ENCODE results near the gene NEK3. TPM values are rescaled to one million over a fixed set of nuclear protein-coding genes. Genes with fewer than 3 reads are reported as not detected.

The NEK3 gene
- polyA plus RNA-seq, 2 of the 4 experiments (the other 2 are of a cell fraction), result 6.5 to 19.3 TPM

DNA sequence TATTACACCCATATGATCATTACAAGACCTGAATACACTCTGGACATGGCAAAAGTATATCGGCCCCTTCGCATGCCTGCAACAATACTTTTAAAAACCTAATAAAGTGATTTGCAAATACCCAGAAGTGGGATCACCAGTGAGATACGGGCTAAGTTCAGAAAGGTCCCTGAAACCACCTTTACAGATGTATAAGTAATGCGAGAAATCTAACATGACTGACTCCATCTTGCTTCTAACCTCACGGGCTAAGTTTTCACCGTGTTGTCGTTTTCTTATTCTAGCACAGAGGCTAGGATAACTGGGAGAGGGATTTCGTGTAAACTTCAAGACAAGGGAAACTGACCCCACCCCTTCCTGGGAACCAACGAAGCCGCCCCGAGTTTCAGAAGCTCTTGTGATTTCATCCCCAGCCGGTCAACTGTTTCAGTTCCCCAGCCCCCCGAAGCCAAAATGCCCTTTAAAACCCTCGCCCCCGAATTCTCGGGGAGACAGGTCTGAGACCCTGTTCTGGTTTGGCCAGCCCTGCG, 703 bp downstream of the NEK3 start:
- WGBS (ENCODE audit: missing lambda C conversion rate), result 17% methylated on average over 17 of the region's 17 CpGs
- FAIRE-seq (no peak), ATAC-seq (peak; percentile 38 to 72; a peak in 4 of 6 replicates), DNase-seq (ENCODE audit: low read depth in 1 of 2, low spot score in 1 of 2) (peak in 1 of 2 experiments; percentile 12)
- CTCF ChIA-PET, result interaction anchor here (0.9 kb wide), 1 partner anchor 44 kb away, joined by 3 read pairs; no protein-coding TSS in a partner anchor
- Histone ChIP-seq H3K9me3 (no peaks in the 10 kb centered on the region), H3K4me1 (peaks cover 5% of the 10 kb centered on the region; the same call in 2 of the 3 replicates), H3K4me2 (peak overlapping the region; percentile 79), H3K27ac (peak overlapping the region; percentile 74 to 99), H3K4me3 (peak overlapping the region; percentile 66)
- POLR2A ChIA-PET, result no interaction called here
- peak; percentile 71; the same call in 1 of the 2 replicates for TF ChIP-seq EHF (CRISPR knock-in tag; IDR thresholded peaks at IDR 0.05)
- TF ChIP-seq, protein P1, sequence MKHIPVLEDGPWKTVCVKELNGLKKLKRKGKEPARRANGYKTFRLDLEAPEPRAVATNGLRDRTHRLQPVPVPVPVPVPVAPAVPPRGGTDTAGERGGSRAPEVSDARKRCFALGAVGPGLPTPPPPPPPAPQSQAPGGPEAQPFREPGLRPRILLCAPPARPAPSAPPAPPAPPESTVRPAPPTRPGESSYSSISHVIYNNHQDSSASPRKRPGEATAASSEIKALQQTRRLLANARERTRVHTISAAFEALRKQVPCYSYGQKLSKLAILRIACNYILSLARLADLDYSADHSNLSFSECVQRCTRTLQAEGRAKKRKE (CRISPR knock-in tag; IDR thresholded peaks at IDR 0.05; ENCODE audit: low read depth), result peak; percentile 74
- TF ChIP-seq RNF2 (IDR thresholded peaks at IDR 0.05; ENCODE audit: borderline replicate concordance, low read depth), result 0 out of 2 replicates have a peak, but pooled peaks have one; percentile 39
- TF ChIP-seq HOXB13 (CRISPR knock-in tag; IDR thresholded peaks at IDR 0.05; ENCODE audit: low read depth), result peak; percentile 70; the same call in 1 of the 2 replicates
- no peak for TF ChIP-seq FOSB (CRISPR knock-in tag; IDR thresholded peaks at IDR 0.05)

DNA sequence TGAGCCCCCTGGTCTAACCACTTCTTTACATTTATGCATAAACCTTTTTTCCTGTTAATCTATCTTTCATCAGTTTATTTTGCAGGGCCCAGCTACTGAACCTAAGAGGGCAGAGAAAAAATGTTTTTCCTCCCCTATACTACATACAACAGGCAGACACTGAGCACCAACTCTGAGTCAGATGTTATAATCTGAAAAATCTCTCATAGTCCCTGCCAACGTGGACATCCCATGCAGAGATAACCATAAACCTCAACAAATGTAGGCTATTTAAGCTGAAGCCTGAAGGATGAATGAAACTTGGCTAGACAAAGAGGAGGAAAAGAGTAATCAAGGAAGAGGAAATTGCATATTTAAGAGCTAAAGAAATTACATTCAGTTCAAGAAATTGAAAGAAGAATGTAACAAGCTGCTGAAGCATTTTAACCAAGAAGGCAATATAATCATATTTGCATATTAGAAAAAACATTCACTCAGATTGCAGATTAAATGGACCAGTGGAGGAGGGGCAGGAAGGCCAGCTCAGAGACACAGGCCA, 2.6 kb downstream of the NEK3 start:
- TF ChIP-seq, protein P2, sequence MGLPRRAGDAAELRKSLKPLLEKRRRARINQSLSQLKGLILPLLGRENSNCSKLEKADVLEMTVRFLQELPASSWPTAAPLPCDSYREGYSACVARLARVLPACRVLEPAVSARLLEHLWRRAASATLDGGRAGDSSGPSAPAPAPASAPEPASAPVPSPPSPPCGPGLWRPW (IDR thresholded peaks at IDR 0.05), result no peak
- TF ChIP-seq RCOR1 (IDR thresholded peaks at IDR 0.05; ENCODE audit: low read depth, low read length), result no peak
- TF ChIP-seq, protein P3, sequence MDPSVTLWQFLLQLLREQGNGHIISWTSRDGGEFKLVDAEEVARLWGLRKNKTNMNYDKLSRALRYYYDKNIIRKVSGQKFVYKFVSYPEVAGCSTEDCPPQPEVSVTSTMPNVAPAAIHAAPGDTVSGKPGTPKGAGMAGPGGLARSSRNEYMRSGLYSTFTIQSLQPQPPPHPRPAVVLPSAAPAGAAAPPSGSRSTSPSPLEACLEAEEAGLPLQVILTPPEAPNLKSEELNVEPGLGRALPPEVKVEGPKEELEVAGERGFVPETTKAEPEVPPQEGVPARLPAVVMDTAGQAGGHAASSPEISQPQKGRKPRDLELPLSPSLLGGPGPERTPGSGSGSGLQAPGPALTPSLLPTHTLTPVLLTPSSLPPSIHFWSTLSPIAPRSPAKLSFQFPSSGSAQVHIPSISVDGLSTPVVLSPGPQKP (IDR thresholded peaks at IDR 0.05; ENCODE audit: low read depth, low read length), result no peak
- TF ChIP-seq HDAC2 (IDR thresholded peaks at IDR 0.05), result no peak
- TF ChIP-seq BHLHE40 (IDR thresholded peaks at IDR 0.05; ENCODE audit: low read depth, low read length), result no peak
- TF ChIP-seq CBX2 (IDR thresholded peaks at IDR 0.05; ENCODE audit: borderline replicate concordance, low read depth), result no peak
- no peak for TF ChIP-seq NPAS2 (CRISPR knock-in tag; IDR thresholded peaks at IDR 0.05; ENCODE audit: borderline replicate concordance)
- no peak for TF ChIP-seq EHMT2 (IDR thresholded peaks at IDR 0.05; ENCODE audit: low read depth)
- no peak for TF ChIP-seq POLR2AphosphoS2 (conservative IDR thresholded peaks at IDR 0.05; ENCODE audit: low read length)
- no peak for TF ChIP-seq RFX5 (IDR thresholded peaks at IDR 0.05)
- no peak for TF ChIP-seq CHD2 (IDR thresholded peaks at IDR 0.05; ENCODE audit: low read length, partially characterized antibody)
- ChIA-PET POLR2A (no interaction called here), CTCF (interaction anchor here (0.6 to 1.7 kb wide), 4 partner anchors 10 to 35 kb away, joined by 3 to 5 read pairs (median 3); no protein-coding TSS in a partner anchor)
- FAIRE-seq, result no peak
- ATAC-seq, result no peak
- Histone ChIP-seq H3K27ac (no peak overlapping the region), H3K4me1 (peaks cover 5% of the 10 kb centered on the region; the same call in 2 of the 3 replicates), H3K4me2 (no peak overlapping the region), H3K9me3 (no peaks in the 10 kb centered on the region), H3K4me3 (no peak overlapping the region)
- 85% methylated on average over 1 of the region's 1 CpG for WGBS (ENCODE audit: missing lambda C conversion rate)
- DNase-seq (ENCODE audit: low read depth in 1 of 2, low spot score in 1 of 2), result no peak

DNA sequence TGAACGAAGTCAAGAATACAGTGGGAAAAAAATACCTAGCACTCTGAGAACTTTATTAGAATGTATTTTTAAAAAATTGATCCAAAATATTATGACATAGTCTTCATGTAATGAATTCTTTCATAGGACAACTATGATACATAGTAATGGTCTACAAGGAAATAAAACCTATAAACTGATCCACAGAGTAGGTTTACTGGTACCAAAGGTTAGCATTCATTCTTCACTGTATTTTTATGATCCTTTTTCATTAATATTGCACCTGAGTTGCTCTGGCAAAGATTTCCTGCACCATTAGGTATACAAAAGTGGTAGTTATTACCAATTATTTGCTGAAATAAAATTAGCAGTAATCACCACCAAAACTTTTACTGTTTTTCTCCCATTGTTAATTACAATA, 4.2 kb downstream of the NEK3 start:
- FAIRE-seq, result no peak
- WGBS (ENCODE audit: missing lambda C conversion rate), result 64% methylated on average over 1 of the region's 1 CpG
- H3K4me1 ChIP-seq, result peaks cover 5% of the 10 kb centered on the region; the same call in 2 of the 3 replicates

More for the DNA sequence above, 4.2 kb downstream of the NEK3 start:
- ATAC-seq, result no peak
- no peaks in the 10 kb centered on the region for H3K9me3 ChIP-seq
- H3K4me2 ChIP-seq, result no peak overlapping the region
- H3K4me3 ChIP-seq, result no peak overlapping the region
- CTCF ChIA-PET, result interaction anchor here (0.8 kb wide), 1 partner anchor 295 kb away, joined by 3 read pairs; the partner anchor contains the start of gene VPS36
- POLR2A ChIA-PET, result no interaction called here
- H3K27ac ChIP-seq, result no peak overlapping the region
- DNase-seq (ENCODE audit: low read depth in 1 of 2, low spot score in 1 of 2), result no peak
- TF ChIP-seq, protein P4, sequence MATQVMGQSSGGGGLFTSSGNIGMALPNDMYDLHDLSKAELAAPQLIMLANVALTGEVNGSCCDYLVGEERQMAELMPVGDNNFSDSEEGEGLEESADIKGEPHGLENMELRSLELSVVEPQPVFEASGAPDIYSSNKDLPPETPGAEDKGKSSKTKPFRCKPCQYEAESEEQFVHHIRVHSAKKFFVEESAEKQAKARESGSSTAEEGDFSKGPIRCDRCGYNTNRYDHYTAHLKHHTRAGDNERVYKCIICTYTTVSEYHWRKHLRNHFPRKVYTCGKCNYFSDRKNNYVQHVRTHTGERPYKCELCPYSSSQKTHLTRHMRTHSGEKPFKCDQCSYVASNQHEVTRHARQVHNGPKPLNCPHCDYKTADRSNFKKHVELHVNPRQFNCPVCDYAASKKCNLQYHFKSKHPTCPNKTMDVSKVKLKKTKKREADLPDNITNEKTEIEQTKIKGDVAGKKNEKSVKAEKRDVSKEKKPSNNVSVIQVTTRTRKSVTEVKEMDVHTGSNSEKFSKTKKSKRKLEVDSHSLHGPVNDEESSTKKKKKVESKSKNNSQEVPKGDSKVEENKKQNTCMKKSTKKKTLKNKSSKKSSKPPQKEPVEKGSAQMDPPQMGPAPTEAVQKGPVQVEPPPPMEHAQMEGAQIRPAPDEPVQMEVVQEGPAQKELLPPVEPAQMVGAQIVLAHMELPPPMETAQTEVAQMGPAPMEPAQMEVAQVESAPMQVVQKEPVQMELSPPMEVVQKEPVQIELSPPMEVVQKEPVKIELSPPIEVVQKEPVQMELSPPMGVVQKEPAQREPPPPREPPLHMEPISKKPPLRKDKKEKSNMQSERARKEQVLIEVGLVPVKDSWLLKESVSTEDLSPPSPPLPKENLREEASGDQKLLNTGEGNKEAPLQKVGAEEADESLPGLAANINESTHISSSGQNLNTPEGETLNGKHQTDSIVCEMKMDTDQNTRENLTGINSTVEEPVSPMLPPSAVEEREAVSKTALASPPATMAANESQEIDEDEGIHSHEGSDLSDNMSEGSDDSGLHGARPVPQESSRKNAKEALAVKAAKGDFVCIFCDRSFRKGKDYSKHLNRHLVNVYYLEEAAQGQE (IDR thresholded peaks at IDR 0.05), result no peak
- no peak for TF ChIP-seq NPAS2 (CRISPR knock-in tag; IDR thresholded peaks at IDR 0.05; ENCODE audit: borderline replicate concordance)
- TF ChIP-seq POLR2A (IDR thresholded peaks at IDR 0.05; ENCODE audit: low read length), result no peak
- TF ChIP-seq ZSCAN20 (CRISPR knock-in tag; IDR thresholded peaks at IDR 0.05), result no peak
- no peak for TF ChIP-seq RFX5 (IDR thresholded peaks at IDR 0.05)
